Vagina (tissue), 2 donors: Measurements from ENCODE around the gene SNX32. TPM values are rescaled to one million over a fixed set of nuclear protein-coding genes. Genes with fewer than 3 reads are reported as not detected.

Source experiments
- DNase-seq, 2 donors: peaks; one replicate each; pipeline ENCODE4 v3.0.0-alpha.2; 2017; ENCODE audit errors: extremely low spot score in 2 of 2
- H3K27ac ChIP-seq: fragments of 200-600 bp; sonication (generic); one replicate; pipeline ENCODE4 v1.5.1; 2019
- H3K27me3 ChIP-seq: fragments of 200-600 bp; sonication (generic); one replicate; pipeline ENCODE4 v1.5.1; 2019
- H3K36me3 ChIP-seq, 2 donors: fragments of 200-600 bp; sonication (generic); one replicate each; pipeline ENCODE4 v1.5.1; 2017 to 2019
- H3K4me1 ChIP-seq: fragments of 200-600 bp; sonication (generic); one replicate; pipeline ENCODE4 v1.5.1; 2019
- H3K4me3 ChIP-seq, 2 donors: fragments of 200-600 bp; sonication (generic); 1 replicate in 1 of 2; 2 replicates in 1 of 2; pipeline ENCODE4 v1.5.1; 2016 to 2019
- H3K9me3 ChIP-seq: fragments of 200-600 bp; sonication (generic); one replicate; pipeline ENCODE4 v1.5.1; 2019
- CTCF ChIP-seq, 3 experiments: fragments of 450-650 bp in 2 of 3; fragments of 200-600 bp in 1 of 3; sonication (generic) in 1 of 3; IDR thresholded peaks; one replicate each; pipeline ENCODE4 v1.5.1; 2017 to 2019; ENCODE audit warnings: antibody characterized with exemption in 3 of 3, mild to moderate bottlenecking in 2 of 3, moderate library complexity in 2 of 3
- POLR2A ChIP-seq, 2 donors: fragments of 450-650 bp; IDR thresholded peaks; one replicate each; pipeline ENCODE4 v1.6.1; 2017; ENCODE audit warnings: antibody characterized with exemption in 2 of 2, mild to moderate bottlenecking in 2 of 2, moderate library complexity in 2 of 2
- POLR2AphosphoS5 ChIP-seq, 2 donors: sonication (generic); formaldehyde crosslinking; IDR thresholded peaks; one replicate each; pipeline ENCODE4 v1.9.0; 2017; ENCODE audit warnings: antibody characterized with exemption in 2 of 2, mild to moderate bottlenecking in 2 of 2, low read depth in 1 of 2; ENCODE audit not compliant: insufficient read depth in 1 of 2
- intact Hi-C: fragments of 100-400 bp; cut with DNase I; formaldehyde crosslinking; loops from one replicate; pipeline ENCODE4 v1.15.1; 2023
- total RNA-seq: library from RNA; depleted of rRNA; stranded (reverse); fragments of >200 nt; gene quantifications from one replicate; pipeline ENCODE4 v1.2.3, GENCODE V29; 2016

Gene SNX32
- total RNA-seq, 1 donor from 2014 or later = 1.5 TPM

GRCh38 chr11:65854852-65855837, 21.4 kb downstream of the SNX32 start:
- Histone ChIP-seq H3K27me3 (no peaks in the 10 kb centered on the region), H3K9me3 (no peaks in the 10 kb centered on the region), H3K36me3 (peaks cover 0 to 49% of the 10 kb centered on the region in 2 donors), H3K4me1 (peaks cover 32% of the 10 kb centered on the region), H3K4me3 (no peak overlapping the region), H3K27ac (no peak overlapping the region)
- DNase-seq = no peak
- intact Hi-C loops = no loop called here
- no peak for TF ChIP-seq CTCF (IDR thresholded peaks at IDR 0.05)
- no peak for TF ChIP-seq POLR2AphosphoS5 (IDR thresholded peaks at IDR 0.05; ENCODE audit: insufficient read depth in 1 of 2, low read depth in 1 of 2)
- TF ChIP-seq POLR2A (IDR thresholded peaks at IDR 0.05) = no peak

GRCh38 chr11:65855927-65856363, 22.2 kb downstream of the SNX32 start:
- peaks cover 35% of the 10 kb centered on the region for H3K4me1 ChIP-seq
- H3K4me3 ChIP-seq = peak overlapping the region; percentile 95 to 100
- H3K9me3 ChIP-seq = no peaks in the 10 kb centered on the region
- DNase-seq = no peak
- no peaks in the 10 kb centered on the region for H3K27me3 ChIP-seq
- no peak overlapping the region for H3K27ac ChIP-seq
- TF ChIP-seq POLR2AphosphoS5 (IDR thresholded peaks at IDR 0.05; ENCODE audit: insufficient read depth in 1 of 2, low read depth in 1 of 2) (no peak), CTCF (IDR thresholded peaks at IDR 0.05) (no peak), POLR2A (IDR thresholded peaks at IDR 0.05) (no peak)
- intact Hi-C loops = no loop called here
- peaks cover 0 to 49% of the 10 kb centered on the region in 2 donors for H3K36me3 ChIP-seq

DNA sequence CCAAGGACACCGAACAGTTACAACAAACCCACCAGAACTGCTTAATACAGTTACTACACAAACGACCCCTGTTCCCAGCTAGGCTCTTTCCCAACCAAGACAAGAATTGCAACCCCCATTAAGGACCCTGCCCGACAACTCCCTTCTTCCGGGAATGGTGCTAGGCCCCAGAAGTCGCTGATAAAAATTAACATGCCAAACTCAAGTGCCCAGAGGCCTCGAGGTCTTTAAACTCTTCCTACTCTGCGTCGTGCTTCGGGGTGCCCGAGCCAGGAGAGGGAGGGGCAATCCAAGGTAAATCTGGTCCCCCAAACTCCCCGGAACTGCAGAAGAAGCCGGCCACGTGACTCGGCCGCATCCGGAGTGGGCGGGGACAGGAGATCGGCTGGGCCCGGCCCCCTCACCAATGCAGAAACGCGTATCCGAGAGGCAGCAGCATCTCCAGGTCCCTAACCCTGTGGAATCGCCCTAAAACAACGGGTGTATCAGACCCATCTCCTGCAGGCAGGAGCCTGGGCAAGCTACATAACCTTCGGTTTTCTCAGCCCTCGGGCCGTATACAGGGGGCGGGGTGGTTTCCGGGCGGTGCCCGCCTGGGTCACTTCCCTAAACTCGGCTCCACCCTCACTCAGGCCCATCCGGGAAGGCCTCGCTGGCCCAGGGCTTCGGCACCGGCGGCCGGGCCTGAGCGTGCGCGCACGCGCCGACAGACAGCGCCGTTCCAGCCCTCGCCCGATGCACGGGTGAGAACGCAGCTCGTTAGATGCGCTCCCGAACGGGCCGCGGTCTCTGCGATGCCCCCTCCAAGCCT, 23.1 kb downstream of the SNX32 start:
- Histone ChIP-seq H3K27ac (peak overlapping the region; percentile 93), H3K27me3 (no peaks in the 10 kb centered on the region), H3K36me3 (peaks cover 0 to 44% of the 10 kb centered on the region in 2 donors), H3K9me3 (no peaks in the 10 kb centered on the region), H3K4me3 (peak overlapping the region; percentile 95 to 100), H3K4me1 (peaks cover 45% of the 10 kb centered on the region)
- no peak for DNase-seq
- no peak for TF ChIP-seq CTCF (IDR thresholded peaks at IDR 0.05)
- peak in 1 of 2 donors; percentile 53 for TF ChIP-seq POLR2A (IDR thresholded peaks at IDR 0.05)
- peak; percentile 69 to 92 for TF ChIP-seq POLR2AphosphoS5 (IDR thresholded peaks at IDR 0.05; ENCODE audit: insufficient read depth in 1 of 2, low read depth in 1 of 2)
- intact Hi-C loops = no loop called here

GRCh38 chr11:65857500-65857852, 23.7 kb downstream of the SNX32 start:
- H3K27me3 ChIP-seq = no peaks in the 10 kb centered on the region
- peaks cover 0 to 45% of the 10 kb centered on the region in 2 donors for H3K36me3 ChIP-seq
- H3K27ac ChIP-seq = peak overlapping the region; percentile 93
- no peak for TF ChIP-seq CTCF (IDR thresholded peaks at IDR 0.05)
- no peak for TF ChIP-seq POLR2AphosphoS5 (IDR thresholded peaks at IDR 0.05; ENCODE audit: insufficient read depth in 1 of 2, low read depth in 1 of 2)
- TF ChIP-seq POLR2A (IDR thresholded peaks at IDR 0.05) = no peak
- H3K9me3 ChIP-seq = no peaks in the 10 kb centered on the region
- peaks cover 50% of the 10 kb centered on the region for H3K4me1 ChIP-seq
- intact Hi-C loops = no loop called here
- no peak for DNase-seq
- H3K4me3 ChIP-seq = peak overlapping the region; percentile 95 to 100
